H1 (cell line): ENCODE results near the gene VAMP4.

Experiments
- ATF3 ChIP-seq: IDR thresholded peaks from 2 replicates; pipeline ENCODE4 v1.6.1; 2011; ENCODE audit warnings: low read depth, mild to moderate bottlenecking, low read length; ENCODE audit not compliant: insufficient read depth
- CREB1 ChIP-seq: IDR thresholded peaks from 2 replicates; pipeline ENCODE4 v1.6.1; 2012; ENCODE audit warnings: inconsistent platforms
- EP300 ChIP-seq, 2 experiments: IDR thresholded peaks; 1 replicate in 1 of 2; 2 replicates in 1 of 2; pipeline ENCODE4 v1.6.1; 2011 to 2012; ENCODE audit warnings: low read depth in 2 of 2, low read length in 2 of 2, mild to moderate bottlenecking in 2 of 2, borderline replicate concordance in 1 of 2, inconsistent platforms in 1 of 2, moderate library complexity in 1 of 2
- EZH2 ChIP-seq: fragments of 200-600 bp; sonication (generic); IDR thresholded peaks from 2 replicates; pipeline ENCODE4 v1.7.1; 2012; ENCODE audit warnings: low read depth, mild to moderate bottlenecking, moderate library complexity, low read length, inconsistent platforms; ENCODE audit not compliant: severe bottlenecking
- RAD21 ChIP-seq, 2 experiments: IDR thresholded peaks in 1 of 2; conservative IDR thresholded peaks in 1 of 2; 2 replicates each; pipeline ENCODE4 v1.6.1; 2011; ENCODE audit warnings: low read depth in 2 of 2, low read length in 2 of 2, improper control_type of control experiment in 1 of 2, inconsistent platforms in 1 of 2, mild to moderate bottlenecking in 1 of 2, moderate library complexity in 1 of 2
- RBBP5 ChIP-seq: IDR thresholded peaks from 2 replicates; pipeline ENCODE4 v1.7.1; 2012; ENCODE audit warnings: low read depth, mild to moderate bottlenecking, inconsistent platforms, low read length, moderate library complexity, borderline replicate concordance
- RFX5 ChIP-seq: IDR thresholded peaks from 2 replicates; pipeline ENCODE4 v1.6.1; 2011; ENCODE audit warnings: low read depth, low read length, improper control_type of control experiment, borderline replicate concordance
- SAP30 ChIP-seq: fragments of 300-600 bp; sonication (generic); IDR thresholded peaks from 2 replicates; pipeline ENCODE4 v1.7.1; 2012; ENCODE audit warnings: low read length, moderate library complexity, mild to moderate bottlenecking, inconsistent platforms; ENCODE audit not compliant: insufficient read depth, insufficient replicate concordance
- SIX5 ChIP-seq: IDR thresholded peaks from 2 replicates; pipeline ENCODE4 v1.6.1; 2011; ENCODE audit warnings: mild to moderate bottlenecking, low read depth, low read length
- ZNF274 ChIP-seq: IDR thresholded peaks from 2 replicates; pipeline ENCODE4 v1.7.0; 2012; ENCODE audit warnings: low read length, borderline replicate concordance; ENCODE audit errors: extremely low read depth
- TF ChIP-seq, protein P1 (sequence below), 3 experiments: IDR thresholded peaks; 1 replicate in 2 of 3; 2 replicates in 1 of 3; pipeline versions ENCODE4 v1.5.1 to v1.6.1; 2011; ENCODE audit warnings: low read length in 3 of 3, mild to moderate bottlenecking in 3 of 3, inconsistent platforms in 2 of 3, low read depth in 1 of 3, moderate library complexity in 1 of 3; ENCODE audit not compliant: insufficient read depth in 1 of 3; ENCODE audit errors: control extremely low read depth in 1 of 3

DNA sequence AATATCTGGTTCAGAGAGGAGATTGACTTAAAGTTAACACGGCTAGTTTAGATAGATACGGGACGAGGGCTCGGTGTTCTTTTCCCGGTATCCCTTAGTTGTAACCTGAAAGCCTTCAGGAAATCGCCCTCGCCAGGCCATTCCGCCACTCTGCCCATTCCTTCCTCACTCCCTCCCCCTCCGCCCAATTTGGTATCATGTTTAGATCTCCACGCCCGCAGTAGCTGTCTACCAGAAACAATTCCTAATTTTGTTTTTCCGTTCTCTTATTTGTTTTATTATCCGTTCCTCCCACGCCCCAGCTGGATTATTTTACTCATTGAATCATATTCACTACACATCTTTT lies 685 bp upstream of the VAMP4 start:
- no peak for TF ChIP-seq CREB1
- TF ChIP-seq, protein P1, sequence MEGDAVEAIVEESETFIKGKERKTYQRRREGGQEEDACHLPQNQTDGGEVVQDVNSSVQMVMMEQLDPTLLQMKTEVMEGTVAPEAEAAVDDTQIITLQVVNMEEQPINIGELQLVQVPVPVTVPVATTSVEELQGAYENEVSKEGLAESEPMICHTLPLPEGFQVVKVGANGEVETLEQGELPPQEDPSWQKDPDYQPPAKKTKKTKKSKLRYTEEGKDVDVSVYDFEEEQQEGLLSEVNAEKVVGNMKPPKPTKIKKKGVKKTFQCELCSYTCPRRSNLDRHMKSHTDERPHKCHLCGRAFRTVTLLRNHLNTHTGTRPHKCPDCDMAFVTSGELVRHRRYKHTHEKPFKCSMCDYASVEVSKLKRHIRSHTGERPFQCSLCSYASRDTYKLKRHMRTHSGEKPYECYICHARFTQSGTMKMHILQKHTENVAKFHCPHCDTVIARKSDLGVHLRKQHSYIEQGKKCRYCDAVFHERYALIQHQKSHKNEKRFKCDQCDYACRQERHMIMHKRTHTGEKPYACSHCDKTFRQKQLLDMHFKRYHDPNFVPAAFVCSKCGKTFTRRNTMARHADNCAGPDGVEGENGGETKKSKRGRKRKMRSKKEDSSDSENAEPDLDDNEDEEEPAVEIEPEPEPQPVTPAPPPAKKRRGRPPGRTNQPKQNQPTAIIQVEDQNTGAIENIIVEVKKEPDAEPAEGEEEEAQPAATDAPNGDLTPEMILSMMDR (IDR thresholded peaks at IDR 0.05; ENCODE audit: control extremely low read depth in 1 of 3, insufficient read depth in 1 of 3, low read depth in 1 of 3, low read length in 3 of 3): no peak
- no peak for TF ChIP-seq RAD21 (IDR thresholded peaks at IDR 0.05 in 1 of 2, conservative IDR thresholded peaks at IDR 0.05 in 1 of 2; ENCODE audit: low read depth in 2 of 2, low read length in 2 of 2)
- no peak for TF ChIP-seq ZNF274
- TF ChIP-seq RFX5: no peak
- TF ChIP-seq SAP30: no peak
- TF ChIP-seq EP300 (IDR thresholded peaks at IDR 0.05; ENCODE audit: borderline replicate concordance in 1 of 2, low read depth in 2 of 2, low read length in 2 of 2): no peak
- TF ChIP-seq SIX5: no peak
- TF ChIP-seq RBBP5: no peak
- no peak for TF ChIP-seq ATF3
- TF ChIP-seq EZH2: no peak
